ENCODE results near the gene DTNBP1. TPM values are rescaled to one million over a fixed set of nuclear protein-coding genes. Genes with fewer than 3 reads are reported as not detected.

DTNBP1 gene
- total and polyA plus RNA-seq, 7 experiments from 2014 or later: 19.8 to 40.0 (median 27.4) TPM

DNA sequence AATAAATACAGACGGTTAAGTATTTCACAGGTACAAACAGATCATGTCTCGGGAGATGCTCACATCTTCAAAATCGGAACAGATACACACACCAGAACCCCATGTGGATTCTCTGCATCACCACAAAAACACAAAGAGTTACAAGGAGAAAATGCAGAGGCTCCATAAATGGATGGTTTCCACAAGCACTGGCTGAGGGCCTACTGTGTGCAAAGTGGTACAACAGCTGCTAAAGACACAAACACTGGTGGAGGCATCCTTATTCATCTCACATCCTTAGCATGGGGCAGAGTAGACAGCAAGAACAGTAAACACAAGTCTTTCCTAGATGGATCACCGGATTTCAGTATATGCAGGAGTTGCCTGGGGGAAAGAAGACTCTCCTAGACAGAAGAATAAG lies 88.8 kb downstream of the DTNBP1 start:
- no peak for ATAC-seq

DNA sequence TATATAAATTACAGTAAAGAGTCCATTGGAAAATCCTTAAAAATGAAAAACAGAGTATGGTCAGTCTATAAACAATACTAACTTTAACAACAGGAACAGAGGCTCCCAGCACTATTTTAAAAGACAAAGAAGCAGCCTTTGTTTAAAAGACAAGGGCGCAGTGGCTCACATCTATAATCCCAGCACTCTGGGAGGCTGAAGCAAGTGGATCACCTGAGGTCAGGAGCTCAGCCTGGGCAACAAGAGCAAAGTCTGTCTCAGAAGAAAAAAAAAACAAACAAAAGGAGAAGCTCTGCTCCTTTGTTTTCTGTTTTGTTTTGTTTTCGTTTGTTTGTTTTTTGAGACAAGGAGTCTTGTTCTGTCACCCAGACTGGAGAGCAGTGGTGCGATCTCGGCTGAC lies 89.4 kb downstream of the DTNBP1 start:
- no peaks in the 10 kb centered on the region for H3K9me3 Mint-ChIP-seq
- H3K4me1 Mint-ChIP-seq: peaks cover 0 to 38% (median 19%) of the 10 kb centered on the region in 7 donors

More for the DNA sequence above, 88.8 kb downstream of the DTNBP1 start:
- no peak for DNase-seq
- Histone ChIP-seq H3K9me3 (ENCODE audit: control insufficient read depth in 2 of 3, low read length in 3 of 3) (no peaks in the 10 kb centered on the region), H3K27ac (ENCODE audit: low read depth, low read length) (no peak overlapping the region), H3K36me3 (ENCODE audit: control insufficient read depth in 2 of 3, insufficient read depth in 3 of 3, low read length in 3 of 3) (peaks cover 0 to 3% (median 0%) of the 10 kb centered on the region in 3 experiments), H3K4me1 (ENCODE audit: control insufficient read depth in 2 of 2, insufficient read depth in 2 of 2, low read length in 2 of 2) (no peaks in the 10 kb centered on the region), H3K4me3 (ENCODE audit: low read length) (no peak overlapping the region), H3K27me3 (ENCODE audit: control insufficient read depth in 2 of 2, insufficient read depth in 2 of 2, low read length in 2 of 2) (no peaks in the 10 kb centered on the region)
- ChIA-PET CTCF (no interaction called here), POLR2A (no interaction called here)
- peaks cover 0 to 2% (median 0%) of the 10 kb centered on the region in 11 donors for H3K9me3 Mint-ChIP-seq
- H3K4me3 Mint-ChIP-seq: no peak overlapping the region
- peaks cover 5 to 48% (median 47%) of the 10 kb centered on the region in 5 donors for H3K36me3 Mint-ChIP-seq
- intact Hi-C loops (cut with micrococcal nuclease): no loop called here
- peak overlapping the region in 1 of 9 donors; percentile 21 for H3K27ac Mint-ChIP-seq
- no peaks in the 10 kb centered on the region for H3K27me3 Mint-ChIP-seq
- H3K4me1 Mint-ChIP-seq: peaks cover 0 to 37% (median 19%) of the 10 kb centered on the region in 7 donors

DNA sequence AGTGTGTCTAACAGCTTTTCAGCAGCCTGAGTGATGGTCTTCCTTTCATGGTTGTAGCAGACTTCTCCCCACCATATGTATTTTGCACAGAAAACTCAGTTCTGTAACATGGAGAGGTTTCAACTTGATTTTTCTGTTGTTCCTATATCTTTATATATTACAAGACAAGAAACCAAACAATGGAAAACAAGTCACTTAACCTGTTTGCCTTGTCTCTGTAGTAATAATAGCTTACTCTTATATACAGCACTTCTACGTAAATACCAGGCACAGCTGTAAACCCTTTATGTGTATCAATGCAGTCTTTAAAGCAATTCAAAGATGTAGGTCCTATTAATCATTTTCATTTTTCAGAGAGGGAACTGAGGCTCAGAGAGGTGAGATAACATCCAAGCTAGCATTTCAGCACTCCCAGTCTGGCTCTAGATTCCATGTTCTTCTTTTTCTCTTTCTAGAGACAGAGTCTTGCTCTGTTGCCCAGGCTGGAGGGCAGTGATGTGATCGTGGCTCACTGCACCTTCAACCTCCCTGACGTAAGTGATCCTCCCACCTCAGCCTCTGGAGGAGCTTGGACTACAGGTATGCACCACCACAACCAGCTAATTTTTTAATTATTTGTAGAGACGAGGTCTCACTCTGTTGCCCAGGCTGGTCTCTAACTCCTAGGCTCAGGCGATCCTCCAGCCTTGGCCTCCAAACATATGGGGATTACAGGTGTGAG lies 90.4 kb downstream of the DTNBP1 start:
- peaks cover 0 to 33% (median 18%) of the 10 kb centered on the region in 7 donors for H3K4me1 Mint-ChIP-seq
- POLR2A ChIA-PET: no interaction called here
- no peak overlapping the region for H3K27ac Mint-ChIP-seq
- Histone ChIP-seq H3K4me3 (ENCODE audit: low read length) (no peak overlapping the region), H3K36me3 (ENCODE audit: control insufficient read depth in 2 of 3, insufficient read depth in 3 of 3, low read length in 3 of 3) (peaks cover 0 to 3% (median 0%) of the 10 kb centered on the region in 3 experiments), H3K4me1 (ENCODE audit: control insufficient read depth in 2 of 2, insufficient read depth in 2 of 2, low read length in 2 of 2) (no peaks in the 10 kb centered on the region), H3K9me3 (ENCODE audit: control insufficient read depth in 2 of 3, low read length in 3 of 3) (no peaks in the 10 kb centered on the region), H3K27me3 (ENCODE audit: control insufficient read depth in 2 of 2, insufficient read depth in 2 of 2, low read length in 2 of 2) (no peaks in the 10 kb centered on the region), H3K27ac (ENCODE audit: low read depth, low read length) (no peak overlapping the region)
- CTCF ChIA-PET: no interaction called here
- no peak overlapping the region for H3K4me3 Mint-ChIP-seq
- H3K9me3 Mint-ChIP-seq: no peaks in the 10 kb centered on the region
- no peak for DNase-seq
- no peak for ATAC-seq
- H3K27me3 Mint-ChIP-seq: no peaks in the 10 kb centered on the region
- H3K36me3 Mint-ChIP-seq: peaks cover 2 to 51% (median 42%) of the 10 kb centered on the region in 5 donors
- intact Hi-C loops (cut with micrococcal nuclease): no loop called here

More for the DNA sequence above, 89.4 kb downstream of the DTNBP1 start:
- POLR2A ChIA-PET: no interaction called here
- ATAC-seq: no peak
- Mint-ChIP-seq H3K27me3 (no peaks in the 10 kb centered on the region), H3K4me3 (no peak overlapping the region), H3K27ac (no peak overlapping the region), H3K36me3 (peaks cover 4 to 49% (median 45%) of the 10 kb centered on the region in 5 donors)
- Histone ChIP-seq H3K27ac (ENCODE audit: low read depth, low read length) (no peak overlapping the region), H3K27me3 (ENCODE audit: control insufficient read depth in 2 of 2, insufficient read depth in 2 of 2, low read length in 2 of 2) (no peaks in the 10 kb centered on the region), H3K4me1 (ENCODE audit: control insufficient read depth in 2 of 2, insufficient read depth in 2 of 2, low read length in 2 of 2) (no peaks in the 10 kb centered on the region), H3K4me3 (ENCODE audit: low read length) (no peak overlapping the region), H3K36me3 (ENCODE audit: control insufficient read depth in 2 of 3, insufficient read depth in 3 of 3, low read length in 3 of 3) (peaks cover 0 to 3% (median 0%) of the 10 kb centered on the region in 3 experiments), H3K9me3 (ENCODE audit: control insufficient read depth in 2 of 3, low read length in 3 of 3) (no peaks in the 10 kb centered on the region)
- no peak for DNase-seq
- intact Hi-C loops (cut with micrococcal nuclease): no loop called here
- CTCF ChIA-PET: no interaction called here

DNA sequence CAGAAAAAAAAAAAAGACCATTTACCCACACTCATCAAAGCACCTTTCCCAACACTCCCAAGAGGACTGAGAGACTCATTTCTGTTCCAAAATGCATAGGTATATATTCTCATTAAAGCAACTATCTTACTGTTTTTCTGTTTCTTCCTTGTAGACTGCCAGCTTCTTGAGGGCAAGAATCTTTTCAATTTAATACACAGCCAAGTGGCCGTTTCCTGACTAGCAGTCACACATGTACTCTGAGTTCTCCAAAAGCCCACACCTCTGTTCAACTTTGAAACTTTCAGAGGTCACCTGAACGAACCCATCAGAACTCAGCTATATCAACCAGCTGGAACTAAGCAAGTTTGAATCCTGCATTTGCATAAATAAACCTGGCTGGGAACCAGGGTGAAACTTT lies 92.7 kb downstream of the DTNBP1 start:
- intact Hi-C loops (cut with micrococcal nuclease): no loop called here
- Mint-ChIP-seq H3K36me3 (peaks cover 0 to 48% (median 34%) of the 10 kb centered on the region in 5 donors), H3K4me1 (peaks cover 0 to 24% (median 6%) of the 10 kb centered on the region in 7 donors), H3K27ac (peak overlapping the region in 1 of 9 donors; percentile 34), H3K4me3 (no peak overlapping the region), H3K9me3 (no peaks in the 10 kb centered on the region), H3K27me3 (no peaks in the 10 kb centered on the region)
- Histone ChIP-seq H3K9me3 (ENCODE audit: control insufficient read depth in 2 of 3, low read length in 3 of 3) (no peaks in the 10 kb centered on the region), H3K27me3 (ENCODE audit: control insufficient read depth in 2 of 2, insufficient read depth in 2 of 2, low read length in 2 of 2) (no peaks in the 10 kb centered on the region), H3K36me3 (ENCODE audit: control insufficient read depth in 2 of 3, insufficient read depth in 3 of 3, low read length in 3 of 3) (peaks cover 0 to 3% (median 0%) of the 10 kb centered on the region in 3 experiments), H3K4me3 (ENCODE audit: low read length) (no peak overlapping the region), H3K27ac (ENCODE audit: low read depth, low read length) (no peak overlapping the region), H3K4me1 (ENCODE audit: control insufficient read depth in 2 of 2, insufficient read depth in 2 of 2, low read length in 2 of 2) (no peaks in the 10 kb centered on the region)
- ATAC-seq (no peak), DNase-seq (no peak)
- ChIA-PET POLR2A (no interaction called here), CTCF (no interaction called here)

DNA sequence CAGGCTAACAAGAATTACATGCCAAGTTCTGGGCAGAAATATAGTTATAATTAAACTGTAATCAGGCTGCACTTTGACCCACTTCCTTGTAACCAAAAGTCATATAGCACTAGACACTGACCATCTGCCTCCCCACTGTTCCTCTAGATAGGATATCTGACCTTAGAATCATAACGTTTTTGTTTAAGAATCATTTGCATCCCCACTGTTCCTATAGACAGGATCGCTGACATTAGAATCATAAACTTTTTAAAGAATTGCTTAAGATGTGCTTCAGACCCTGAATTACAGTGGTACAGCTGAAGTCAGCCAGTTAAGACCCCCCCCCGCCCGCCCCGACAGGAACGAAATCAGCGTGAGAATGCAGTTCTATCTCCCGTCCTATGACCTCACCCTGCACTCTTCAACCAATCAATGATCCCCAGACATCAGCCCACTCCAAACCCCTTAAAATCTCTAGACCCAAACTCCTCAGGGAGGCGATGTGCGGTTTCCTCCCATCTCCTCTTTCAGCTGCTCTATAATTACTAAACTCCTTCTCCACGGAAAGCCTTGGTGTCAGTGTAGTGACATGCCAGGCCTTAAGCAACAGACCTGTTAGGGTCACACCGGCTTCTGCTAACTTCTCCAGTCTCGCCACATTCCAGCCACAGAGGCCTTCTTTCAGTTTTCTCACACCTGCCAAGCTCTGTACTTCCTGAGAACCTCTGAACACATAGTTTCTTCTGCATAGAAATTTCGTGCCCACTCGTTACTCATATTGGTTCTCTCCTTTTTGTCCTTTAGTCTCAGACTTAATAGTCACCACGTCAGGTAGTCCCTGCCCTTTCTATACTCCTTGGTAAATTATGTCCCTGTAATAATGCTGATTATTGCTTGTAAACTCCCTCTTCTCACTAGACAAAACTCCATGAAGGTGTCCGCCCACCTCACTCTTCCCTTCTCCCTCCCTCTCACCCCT lies 93.5 kb downstream of the DTNBP1 start:
- Histone ChIP-seq H3K9me3 (ENCODE audit: control insufficient read depth in 2 of 3, low read length in 3 of 3) (no peaks in the 10 kb centered on the region), H3K27me3 (ENCODE audit: control insufficient read depth in 2 of 2, insufficient read depth in 2 of 2, low read length in 2 of 2) (no peaks in the 10 kb centered on the region), H3K36me3 (ENCODE audit: control insufficient read depth in 2 of 3, insufficient read depth in 3 of 3, low read length in 3 of 3) (peaks cover 0 to 3% (median 0%) of the 10 kb centered on the region in 3 experiments), H3K27ac (ENCODE audit: low read depth, low read length) (no peak overlapping the region), H3K4me1 (ENCODE audit: control insufficient read depth in 2 of 2, insufficient read depth in 2 of 2, low read length in 2 of 2) (no peaks in the 10 kb centered on the region), H3K4me3 (ENCODE audit: low read length) (no peak overlapping the region)
- DNase-seq (no peak), ATAC-seq (no peak)
- Mint-ChIP-seq H3K27me3 (no peaks in the 10 kb centered on the region), H3K27ac (peak overlapping the region in 1 of 9 donors; percentile 13), H3K9me3 (no peaks in the 10 kb centered on the region), H3K4me1 (peaks cover 0 to 24% (median 5%) of the 10 kb centered on the region in 7 donors), H3K4me3 (peak overlapping the region in 1 of 10 donors; percentile 0), H3K36me3 (peaks cover 0 to 42% (median 32%) of the 10 kb centered on the region in 5 donors)
- POLR2A ChIA-PET: no interaction called here
- intact Hi-C loops (cut with micrococcal nuclease): no loop called here
- CTCF ChIA-PET: interaction anchor here (0.6 kb wide), 1 partner anchor 1358 kb away, joined by 3 read pairs; no protein-coding TSS in a partner anchor

DNA sequence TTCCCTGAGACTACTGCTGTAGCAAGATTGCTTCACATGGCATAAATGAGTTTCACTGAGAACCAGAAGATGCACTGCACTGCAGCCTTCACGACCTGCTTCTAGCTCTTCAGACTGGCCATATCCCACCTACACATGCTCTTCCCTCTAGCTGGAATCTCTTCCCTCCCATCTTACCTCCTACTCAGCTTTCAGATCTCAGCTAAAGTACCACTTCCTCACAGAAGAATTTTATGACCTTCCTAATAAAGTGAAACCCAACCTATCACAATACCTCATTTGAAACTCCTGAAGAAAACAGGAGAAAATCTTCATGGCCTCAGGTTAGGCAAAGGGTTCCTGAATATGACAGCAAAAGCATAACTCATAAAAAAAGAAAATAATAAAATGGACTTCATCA lies 99.9 kb downstream of the DTNBP1 start:
- CTCF ChIA-PET: no interaction called here
- no peaks in the 10 kb centered on the region for H3K27me3 ChIP-seq (ENCODE audit: control insufficient read depth in 2 of 2, insufficient read depth in 2 of 2, low read length in 2 of 2)
- H3K27ac ChIP-seq (ENCODE audit: low read depth, low read length): no peak overlapping the region

More for the DNA sequence above, 99.9 kb downstream of the DTNBP1 start:
- Histone ChIP-seq H3K36me3 (ENCODE audit: control insufficient read depth in 2 of 3, insufficient read depth in 3 of 3, low read length in 3 of 3) (no peaks in the 10 kb centered on the region), H3K4me3 (ENCODE audit: low read length) (no peak overlapping the region), H3K9me3 (ENCODE audit: control insufficient read depth in 2 of 3, low read length in 3 of 3) (no peaks in the 10 kb centered on the region), H3K4me1 (ENCODE audit: control insufficient read depth in 2 of 2, insufficient read depth in 2 of 2, low read length in 2 of 2) (no peaks in the 10 kb centered on the region)
- ATAC-seq (no peak), DNase-seq (no peak)
- POLR2A ChIA-PET: no interaction called here
- intact Hi-C loops (cut with micrococcal nuclease): no loop called here
- Mint-ChIP-seq H3K4me3 (no peak overlapping the region), H3K27me3 (no peaks in the 10 kb centered on the region), H3K27ac (no peak overlapping the region), H3K4me1 (peaks cover under 1 to 19% (median 5%) of the 10 kb centered on the region in 7 donors), H3K9me3 (no peaks in the 10 kb centered on the region), H3K36me3 (peaks cover 2 to 28% (median 11%) of the 10 kb centered on the region in 5 donors)
